Kidney epithelial cell (primary cell): ENCODE data around the gene TUBB3. TPM values are rescaled to one million over a fixed set of nuclear protein-coding genes. Genes with fewer than 3 reads are reported as not detected.
"Not testable (repeated sequence)": the region's sequence is repeated elsewhere in the genome, so short reads cannot be mapped to it uniquely, and the experiment has no call there.

Experiments
- DNase-seq: peaks from one replicate; pipeline ENCODE4 v3.0.0-alpha.2; 2010; ENCODE audit warnings: low read depth
- H3K27me3 ChIP-seq: 2 replicates; pipeline ENCODE4 v1.6.0; 2011; ENCODE audit warnings: low read length; ENCODE audit not compliant: control insufficient read depth, insufficient read depth
- H3K36me3 ChIP-seq: 2 replicates; pipeline ENCODE4 v1.5.1; 2011; ENCODE audit warnings: low read length; ENCODE audit not compliant: control insufficient read depth, insufficient read depth
- H3K4me3 ChIP-seq: 2 replicates; pipeline ENCODE4 v1.5.1; 2011; ENCODE audit warnings: low read depth, mild to moderate bottlenecking, control low read depth, low read length
- total RNA-seq: library from RNA; depleted of rRNA; stranded (reverse); fragments of >200 nt; gene quantifications from 2 replicates; pipeline ENCODE4 v1.2.3, GENCODE V29; 2015
- TF ChIP-seq, protein P1 (sequence below): IDR thresholded peaks from 2 replicates; pipeline ENCODE4 v1.5.1; 2011; ENCODE audit warnings: mild to moderate bottlenecking, moderate library complexity, low read length, control low read depth, inconsistent platforms; ENCODE audit not compliant: insufficient read depth, poor library complexity, severe bottlenecking

TUBB3 gene
- total RNA-seq, 1 donor from 2014 or later, result 599 TPM

DNA sequence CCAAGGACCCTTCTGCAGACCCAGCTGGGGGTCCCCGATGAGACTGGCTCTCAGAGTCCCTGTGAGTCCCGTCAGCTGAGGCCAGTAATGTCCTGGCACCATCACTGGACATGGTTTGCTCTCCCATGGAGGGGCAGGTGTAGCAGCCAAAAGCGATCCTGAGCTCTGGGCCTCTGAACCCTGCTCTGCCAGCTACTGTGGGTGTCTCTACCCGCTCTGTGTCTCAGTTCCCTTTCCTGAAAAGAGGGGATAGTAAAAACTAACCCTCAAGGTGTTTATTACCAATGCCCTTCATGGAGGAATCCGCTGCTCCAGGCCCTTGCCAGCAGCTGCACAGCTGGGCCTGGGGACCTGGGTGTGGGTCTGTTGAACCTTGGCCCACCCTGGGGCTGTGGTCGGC lies 8.8 kb downstream of the TUBB3 start:
- Histone ChIP-seq H3K27me3 (no peaks in the 10 kb centered on the region), H3K4me3 (no peak overlapping the region), H3K36me3 (peaks cover 7% of the 10 kb centered on the region)
- TF ChIP-seq, protein P1, sequence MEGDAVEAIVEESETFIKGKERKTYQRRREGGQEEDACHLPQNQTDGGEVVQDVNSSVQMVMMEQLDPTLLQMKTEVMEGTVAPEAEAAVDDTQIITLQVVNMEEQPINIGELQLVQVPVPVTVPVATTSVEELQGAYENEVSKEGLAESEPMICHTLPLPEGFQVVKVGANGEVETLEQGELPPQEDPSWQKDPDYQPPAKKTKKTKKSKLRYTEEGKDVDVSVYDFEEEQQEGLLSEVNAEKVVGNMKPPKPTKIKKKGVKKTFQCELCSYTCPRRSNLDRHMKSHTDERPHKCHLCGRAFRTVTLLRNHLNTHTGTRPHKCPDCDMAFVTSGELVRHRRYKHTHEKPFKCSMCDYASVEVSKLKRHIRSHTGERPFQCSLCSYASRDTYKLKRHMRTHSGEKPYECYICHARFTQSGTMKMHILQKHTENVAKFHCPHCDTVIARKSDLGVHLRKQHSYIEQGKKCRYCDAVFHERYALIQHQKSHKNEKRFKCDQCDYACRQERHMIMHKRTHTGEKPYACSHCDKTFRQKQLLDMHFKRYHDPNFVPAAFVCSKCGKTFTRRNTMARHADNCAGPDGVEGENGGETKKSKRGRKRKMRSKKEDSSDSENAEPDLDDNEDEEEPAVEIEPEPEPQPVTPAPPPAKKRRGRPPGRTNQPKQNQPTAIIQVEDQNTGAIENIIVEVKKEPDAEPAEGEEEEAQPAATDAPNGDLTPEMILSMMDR, result no peak
- no peak for DNase-seq

GRCh38 chr16:89934019-89934418 lies 10.9 kb downstream of the TUBB3 start:
- not testable (repeated sequence) for H3K36me3 ChIP-seq, H3K4me3 ChIP-seq, H3K27me3 ChIP-seq, DNase-seq

GRCh38 chr16:89934611-89935553 lies 11.7 kb downstream of the TUBB3 start:
- no peak overlapping the region for H3K4me3 ChIP-seq
- H3K27me3 ChIP-seq, result no peaks in the 10 kb centered on the region
- TF ChIP-seq, protein P1, result no peak
- no peak for DNase-seq
- peaks cover 7% of the 10 kb centered on the region for H3K36me3 ChIP-seq

GRCh38 chr16:89935620-89936019 lies 12.5 kb downstream of the TUBB3 start:
- H3K36me3 ChIP-seq, H3K4me3 ChIP-seq, H3K27me3 ChIP-seq, DNase-seq: not testable (repeated sequence)

DNA sequence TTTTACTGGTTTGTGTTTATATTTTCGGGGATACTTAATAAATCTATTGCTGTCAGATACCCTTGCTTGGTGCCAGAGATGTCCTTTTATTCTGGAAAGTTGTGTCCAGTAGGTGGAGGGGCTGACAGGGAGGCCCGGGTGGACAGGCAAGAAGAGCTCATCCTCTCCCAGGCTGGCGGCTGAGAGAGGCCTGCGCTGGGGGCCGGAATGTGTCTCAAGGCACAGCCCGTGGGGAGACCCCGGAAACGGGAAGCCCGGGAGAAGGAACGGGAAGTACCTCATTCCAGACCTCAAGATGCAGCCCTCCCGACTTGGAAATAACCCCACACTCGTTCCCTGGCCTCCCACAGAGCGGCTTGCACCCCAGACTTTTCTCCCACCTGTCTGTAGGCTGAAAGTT lies 12.9 kb downstream of the TUBB3 start:
- no peak overlapping the region for H3K4me3 ChIP-seq
- TF ChIP-seq, protein P1, result no peak
- no peaks in the 10 kb centered on the region for H3K27me3 ChIP-seq
- no peak for DNase-seq
- peaks cover 7% of the 10 kb centered on the region for H3K36me3 ChIP-seq

DNA sequence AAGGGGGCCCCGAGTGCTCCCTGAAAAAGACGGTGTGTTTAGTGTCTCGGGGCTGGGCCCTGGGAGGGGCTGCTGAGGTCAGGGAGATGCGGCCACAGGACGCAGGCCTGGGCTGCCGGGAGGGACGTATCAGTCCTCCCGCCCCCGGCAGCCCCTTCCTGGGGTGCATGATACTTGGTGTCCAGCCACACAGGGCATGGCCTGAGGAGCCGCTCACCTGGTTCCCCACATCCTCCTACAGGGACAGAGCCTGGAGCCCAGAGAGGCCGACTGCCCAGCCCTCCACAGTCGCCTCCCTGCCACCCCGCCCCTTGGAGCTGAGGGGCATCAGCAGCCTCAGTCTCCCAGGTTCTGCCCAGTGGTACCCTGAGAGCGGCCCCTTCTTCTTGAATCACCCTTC lies 13.4 kb downstream of the TUBB3 start:
- H3K36me3 ChIP-seq, result peaks cover 7% of the 10 kb centered on the region
- TF ChIP-seq, protein P1, result no peak
- DNase-seq, result no peak
- H3K27me3 ChIP-seq, result no peaks in the 10 kb centered on the region
- no peak overlapping the region for H3K4me3 ChIP-seq

GRCh38 chr16:89936981-89937380 lies 13.8 kb downstream of the TUBB3 start:
- Histone ChIP-seq H3K36me3 (peaks cover 4% of the 10 kb centered on the region), H3K4me3 (no peak overlapping the region), H3K27me3 (no peaks in the 10 kb centered on the region)
- DNase-seq, result no peak
- TF ChIP-seq, protein P1, result no peak
